HepG2 (cell line): ENCODE measurements around the gene SYT9. TPM values are rescaled to one million over a fixed set of nuclear protein-coding genes. Genes with fewer than 3 reads are reported as not detected.

Experiments used
- ATF1 ChIP-seq: IDR thresholded peaks from 2 replicates; pipeline ENCODE4 v1.6.1; 2016; ENCODE audit warnings: mild to moderate bottlenecking, control low read depth
- CAMTA2 ChIP-seq: sonication (generic); formaldehyde crosslinking; IDR thresholded peaks from 2 replicates; pipeline ENCODE4 v1.4.0; 2020; ENCODE audit warnings: mild to moderate bottlenecking, missing genetic modification reagents, borderline replicate concordance
- CHD2 ChIP-seq: IDR thresholded peaks from 2 replicates; pipeline ENCODE4 v1.6.1; 2011; ENCODE audit warnings: low read depth, low read length, improper control_type of control experiment
- ETV5 ChIP-seq: IDR thresholded peaks from 2 replicates; pipeline ENCODE4 v1.6.1; 2018; ENCODE audit warnings: missing biosample characterization, missing genetic modification reagents, inconsistent platforms, borderline replicate concordance
- GMEB1 ChIP-seq: sonication (generic); formaldehyde crosslinking; IDR thresholded peaks from 2 replicates; pipeline ENCODE4 v1.5.1; 2020; ENCODE audit warnings: missing genetic modification reagents, mild to moderate bottlenecking, borderline replicate concordance
- ISX ChIP-seq: sonication (generic); formaldehyde crosslinking; conservative IDR thresholded peaks from 2 replicates; pipeline ENCODE4 v1.5.0; 2020; ENCODE audit warnings: missing genetic modification reagents
- NCOA5 ChIP-seq: sonication (generic); formaldehyde crosslinking; IDR thresholded peaks from 2 replicates; pipeline ENCODE4 v1.4.0; 2020; ENCODE audit warnings: missing genetic modification reagents
- SKIL ChIP-seq: sonication (generic); formaldehyde crosslinking; IDR thresholded peaks from 2 replicates; pipeline ENCODE4 v1.8.0; 2022; ENCODE audit warnings: missing genetic modification reagents, mild to moderate bottlenecking, moderate library complexity, borderline replicate concordance
- TRAFD1 ChIP-seq: sonication (generic); formaldehyde crosslinking; IDR thresholded peaks from 2 replicates; pipeline ENCODE4 v1.5.1; 2020; ENCODE audit warnings: missing genetic modification reagents, mild to moderate bottlenecking, borderline replicate concordance
- ZBTB8A ChIP-seq: sonication (generic); formaldehyde crosslinking; IDR thresholded peaks from 2 replicates; pipeline ENCODE4 v1.4.0; 2020; ENCODE audit warnings: mild to moderate bottlenecking, low read depth, missing genetic modification reagents, borderline replicate concordance
- ZFY ChIP-seq: sonication (generic); formaldehyde crosslinking; IDR thresholded peaks from 2 replicates; pipeline ENCODE4 v1.4.0; 2020; ENCODE audit warnings: missing genetic modification reagents
- ZNF12 ChIP-seq: sonication (generic); formaldehyde crosslinking; IDR thresholded peaks from 2 replicates; pipeline ENCODE4 v1.5.0; 2020; ENCODE audit warnings: missing genetic modification reagents
- ZNF318 ChIP-seq: sonication (generic); formaldehyde crosslinking; IDR thresholded peaks from 2 replicates; pipeline ENCODE4 v1.4.0; 2020; ENCODE audit warnings: mild to moderate bottlenecking, missing genetic modification reagents
- ZNF33A ChIP-seq: sonication (generic); formaldehyde crosslinking; IDR thresholded peaks from 2 replicates; pipeline ENCODE4 v1.5.1; 2020; ENCODE audit warnings: missing genetic modification reagents, mild to moderate bottlenecking, moderate library complexity, borderline replicate concordance
- ZNF660 ChIP-seq: sonication (generic); formaldehyde crosslinking; IDR thresholded peaks from 2 replicates; pipeline ENCODE4 v1.5.1; 2020; ENCODE audit warnings: mild to moderate bottlenecking, low read depth, missing genetic modification reagents, borderline replicate concordance
- polyA plus RNA-seq, 8 experiments: library from polyadenylated mRNA; depleted of rRNA in 3 of 8; stranded (reverse) in 7 of 8; unstranded in 1 of 8; fragments of >200 nt; fragmentation: Illumina TruSeq in 4 of 8; extraction: Trizol in 4 of 8; gene quantifications; 2 replicates each; pipeline versions ENCODE4 v1.2.1 to v1.2.3, GENCODE V29; 2011 to 2016; ENCODE audit warnings: low read depth in 4 of 8, missing spikeins in 1 of 8, mixed read lengths in 1 of 8; ENCODE audit not compliant: insufficient read depth in 1 of 8
- total RNA-seq, 5 experiments: library from RNA; depleted of rRNA; stranded (reverse); fragments of >200 nt; fragmentation: Illumina TruSeq; extraction: Trizol; gene quantifications; 2 replicates each; pipeline ENCODE4 v1.2.3, GENCODE V29; 2016; ENCODE audit warnings: low read depth in 1 of 5

SYT9 gene
- total and polyA plus RNA-seq, 2 of the 13 experiments (the other 11 are each of a cell fraction or from before 2014, with no cell fraction given) = not detected

GRCh38 chr11:7512525-7513233, 261.0 kb downstream of the SYT9 start (continued):
- TF ChIP-seq ATF1 (CRISPR knock-in tag) = no peak
- no peak for TF ChIP-seq ZBTB8A (CRISPR knock-in tag)
- no peak for TF ChIP-seq ZNF318 (CRISPR knock-in tag)
- no peak for TF ChIP-seq ZNF660
- TF ChIP-seq CHD2 = no peak
- no peak for TF ChIP-seq CAMTA2 (CRISPR knock-in tag)
- TF ChIP-seq ZNF33A (CRISPR knock-in tag) = no peak
- no peak for TF ChIP-seq SKIL
- no peak for TF ChIP-seq ISX
- no peak for TF ChIP-seq TRAFD1 (CRISPR knock-in tag)
- TF ChIP-seq ZNF12 (CRISPR knock-in tag) = no peak
- TF ChIP-seq ETV5 (CRISPR knock-in tag) = no peak
- TF ChIP-seq ZFY (CRISPR knock-in tag) = peak; percentile 62
- no peak for TF ChIP-seq GMEB1 (CRISPR knock-in tag)
- TF ChIP-seq NCOA5 (CRISPR knock-in tag) = no peak
